Measurements from ENCODE around the gene MANSC1. TPM values are rescaled to one million over a fixed set of nuclear protein-coding genes. Genes with fewer than 3 reads are reported as not detected.

MANSC1 gene
- total RNA-seq, 1 experiment from 2014 or later: 32.0 TPM

DNA sequence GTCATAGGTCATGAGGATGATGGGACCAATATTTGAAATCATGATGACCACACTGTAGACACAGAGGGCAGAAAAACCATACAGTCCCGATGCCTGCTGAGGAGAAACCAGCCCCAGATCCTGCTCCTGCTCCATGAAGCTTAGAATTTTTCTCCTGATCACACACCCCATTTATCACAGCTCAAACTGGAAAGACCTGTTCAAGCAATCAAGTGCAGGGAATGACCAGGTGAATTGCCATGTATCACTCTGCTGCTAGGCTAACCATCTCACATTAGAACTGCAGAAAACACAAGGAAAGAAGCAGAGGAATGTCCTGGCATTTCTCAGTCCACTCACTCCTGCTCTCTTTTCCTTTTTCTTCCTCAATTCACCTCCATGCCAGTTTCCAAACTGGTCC, 18.1 kb downstream of the MANSC1 start:
- H3K9me3 ChIP-seq (ENCODE audit: insufficient read depth, low read depth): no peaks in the 10 kb centered on the region
- peak overlapping the region; percentile 72 for H3K4me2 ChIP-seq
- intact Hi-C loops (cut with micrococcal nuclease; ENCODE audit: unreplicated experiment): loop anchor here (2.0 to 10.0 kb wide), 10 partner anchors 17 to 827 kb away; partner anchors contain the start of genes BORCS5 and LRP6
- peak overlapping the region; percentile 64 for H3K27ac ChIP-seq
- no peak overlapping the region for H3K4me3 ChIP-seq
- no peaks in the 10 kb centered on the region for H4K20me1 ChIP-seq (ENCODE audit: insufficient read depth)
- ChIA-PET POLR2A (ENCODE audit: unreplicated experiment) (interaction anchor here (0.6 to 0.7 kb wide), 3 partner anchors 19 to 138 kb away, joined by 3 to 8 read pairs (median 5); no protein-coding TSS in a partner anchor), CTCF (interaction anchor here (0.6 kb wide), 2 partner anchors 65 to 549 kb away, joined by 4 to 11 read pairs; partner anchors contain the start of gene LRP6)
- no peaks in the 10 kb centered on the region for H3K27me3 ChIP-seq (ENCODE audit: insufficient read depth, low read depth)
- BruUV-seq (replicated peaks): no TSS peak
- 0 out of 2 replicates have a peak, but pooled peaks cover 6% of the 10 kb centered on the region for H3K36me3 ChIP-seq (ENCODE audit: low read depth)
- H3K4me1 ChIP-seq (replicated peaks; ENCODE audit: insufficient read depth): peaks cover 23% of the 10 kb centered on the region
- H3F3A ChIP-seq (ENCODE audit: insufficient read depth, low read depth): peaks cover 17% of the 10 kb centered on the region; the same call in 1 of the 2 replicates
- DNase-seq: peak; percentile 52 to 85
- H2AFZ ChIP-seq: no peak overlapping the region
- TF ChIP-seq, protein P1, sequence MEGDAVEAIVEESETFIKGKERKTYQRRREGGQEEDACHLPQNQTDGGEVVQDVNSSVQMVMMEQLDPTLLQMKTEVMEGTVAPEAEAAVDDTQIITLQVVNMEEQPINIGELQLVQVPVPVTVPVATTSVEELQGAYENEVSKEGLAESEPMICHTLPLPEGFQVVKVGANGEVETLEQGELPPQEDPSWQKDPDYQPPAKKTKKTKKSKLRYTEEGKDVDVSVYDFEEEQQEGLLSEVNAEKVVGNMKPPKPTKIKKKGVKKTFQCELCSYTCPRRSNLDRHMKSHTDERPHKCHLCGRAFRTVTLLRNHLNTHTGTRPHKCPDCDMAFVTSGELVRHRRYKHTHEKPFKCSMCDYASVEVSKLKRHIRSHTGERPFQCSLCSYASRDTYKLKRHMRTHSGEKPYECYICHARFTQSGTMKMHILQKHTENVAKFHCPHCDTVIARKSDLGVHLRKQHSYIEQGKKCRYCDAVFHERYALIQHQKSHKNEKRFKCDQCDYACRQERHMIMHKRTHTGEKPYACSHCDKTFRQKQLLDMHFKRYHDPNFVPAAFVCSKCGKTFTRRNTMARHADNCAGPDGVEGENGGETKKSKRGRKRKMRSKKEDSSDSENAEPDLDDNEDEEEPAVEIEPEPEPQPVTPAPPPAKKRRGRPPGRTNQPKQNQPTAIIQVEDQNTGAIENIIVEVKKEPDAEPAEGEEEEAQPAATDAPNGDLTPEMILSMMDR (conservative IDR thresholded peaks at IDR 0.05): no peak
- TF ChIP-seq EZH2 (IDR thresholded peaks at IDR 0.05; ENCODE audit: low read depth): no peak
- H3K79me2 ChIP-seq (ENCODE audit: low read depth): peaks cover 5% of the 10 kb centered on the region; the same call in 1 of the 2 replicates
- no peaks in the 10 kb centered on the region for H3K9me2 ChIP-seq (ENCODE audit: insufficient read depth)

DNA sequence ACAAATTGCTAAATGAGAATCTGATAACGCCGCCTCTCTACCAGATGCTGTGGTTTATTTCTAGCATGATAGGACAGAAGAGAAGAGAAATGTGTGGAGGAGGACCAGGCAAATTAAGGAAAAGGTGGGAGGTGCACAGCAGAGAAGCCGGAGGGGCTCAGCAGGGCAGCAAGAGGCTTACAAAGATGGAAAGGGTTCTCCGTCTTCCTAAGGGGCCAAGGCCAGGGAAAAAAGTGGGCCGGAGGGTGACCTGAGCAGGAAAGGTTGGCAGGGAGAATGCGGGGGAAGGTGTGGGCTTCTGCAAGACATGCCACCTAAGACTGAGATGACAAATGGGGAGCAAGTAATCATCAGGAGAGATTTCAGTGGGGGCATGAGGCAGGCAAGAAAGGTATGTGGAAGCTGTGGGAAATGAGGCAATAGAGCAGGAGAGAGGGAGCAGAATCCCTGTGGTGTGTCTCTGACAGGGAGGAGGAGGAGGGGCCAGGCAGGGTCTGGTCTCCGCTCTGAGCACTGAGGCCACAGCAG, 18.7 kb downstream of the MANSC1 start:
- no peaks in the 10 kb centered on the region for H3K9me2 ChIP-seq (ENCODE audit: insufficient read depth)
- H3K36me3 ChIP-seq (ENCODE audit: low read depth): 0 out of 2 replicates have a peak, but pooled peaks cover 6% of the 10 kb centered on the region
- DNase-seq: peak; percentile 29 to 57
- intact Hi-C loops (cut with micrococcal nuclease; ENCODE audit: unreplicated experiment): loop anchor here (5.0 to 10.0 kb wide), 6 partner anchors 49 to 827 kb away; no protein-coding TSS in a partner anchor
- H3F3A ChIP-seq (ENCODE audit: insufficient read depth, low read depth): peaks cover 17% of the 10 kb centered on the region; the same call in 1 of the 2 replicates
- no TSS peak for BruUV-seq (replicated peaks)
- H3K4me3 ChIP-seq: no peak overlapping the region
- no peaks in the 10 kb centered on the region for H3K9me3 ChIP-seq (ENCODE audit: insufficient read depth, low read depth)
- H3K4me1 ChIP-seq (replicated peaks; ENCODE audit: insufficient read depth): peaks cover 23% of the 10 kb centered on the region
- no peak for TF ChIP-seq EZH2 (IDR thresholded peaks at IDR 0.05; ENCODE audit: low read depth)
- TF ChIP-seq, protein P1 (conservative IDR thresholded peaks at IDR 0.05): no peak
- POLR2A ChIA-PET (ENCODE audit: unreplicated experiment): interaction anchor here (0.5 to 0.7 kb wide), 3 partner anchors 19 to 275 kb away, joined by 3 to 8 read pairs (median 6); no protein-coding TSS in a partner anchor
- peak overlapping the region; percentile 72 for H3K4me2 ChIP-seq
- H3K79me2 ChIP-seq (ENCODE audit: low read depth): peaks cover 5% of the 10 kb centered on the region; the same call in 1 of the 2 replicates
- peak overlapping the region; percentile 64 for H3K27ac ChIP-seq
- CTCF ChIA-PET: no interaction called here
- H2AFZ ChIP-seq: no peak overlapping the region
- H4K20me1 ChIP-seq (ENCODE audit: insufficient read depth): no peaks in the 10 kb centered on the region
- H3K27me3 ChIP-seq (ENCODE audit: insufficient read depth, low read depth): no peaks in the 10 kb centered on the region

DNA sequence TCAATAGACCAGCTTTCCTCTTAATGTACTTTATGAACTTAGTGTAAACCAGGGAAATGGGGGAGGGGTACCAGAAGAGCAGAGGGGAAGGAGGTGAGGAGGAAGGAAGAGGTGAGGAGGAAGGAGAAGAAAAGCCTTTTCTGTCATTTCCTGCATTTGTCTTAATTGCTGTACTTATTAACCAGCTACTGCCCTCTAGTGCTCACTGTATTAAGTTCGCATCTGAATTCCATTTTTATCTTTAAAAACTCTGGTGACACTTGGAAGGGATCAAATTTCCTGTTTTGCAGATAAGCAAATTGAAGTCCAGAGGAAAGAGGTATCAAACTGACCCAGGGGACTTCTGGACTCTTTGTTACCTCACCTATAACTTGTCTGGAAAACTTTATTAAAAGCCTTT, 22.2 kb downstream of the MANSC1 start:
- DNase-seq: peak in 1 of 2 experiments; percentile 57
- Histone ChIP-seq H4K20me1 (ENCODE audit: insufficient read depth) (no peaks in the 10 kb centered on the region), H3K9me2 (ENCODE audit: insufficient read depth) (no peaks in the 10 kb centered on the region), H3F3A (ENCODE audit: insufficient read depth, low read depth) (peaks cover 17% of the 10 kb centered on the region; the same call in 1 of the 2 replicates), H3K4me2 (no peak overlapping the region), H3K27me3 (ENCODE audit: insufficient read depth, low read depth) (no peaks in the 10 kb centered on the region), H2AFZ (no peak overlapping the region), H3K4me3 (no peak overlapping the region), H3K36me3 (ENCODE audit: low read depth) (0 out of 2 replicates have a peak, but pooled peaks cover 6% of the 10 kb centered on the region), H3K79me2 (ENCODE audit: low read depth) (no peaks in the 10 kb centered on the region), H3K9me3 (ENCODE audit: insufficient read depth, low read depth) (no peaks in the 10 kb centered on the region), H3K4me1 (replicated peaks; ENCODE audit: insufficient read depth) (peaks cover 19% of the 10 kb centered on the region), H3K27ac (no peak overlapping the region)
- CTCF ChIA-PET: interaction anchor here (0.6 to 1.4 kb wide), 11 partner anchors 9 to 369 kb away, joined by 3 to 20 read pairs (median 4); partner anchors contain the start of gene MANSC1
- intact Hi-C loops (cut with micrococcal nuclease; ENCODE audit: unreplicated experiment): no loop called here
- no TSS peak for BruUV-seq (replicated peaks)
- POLR2A ChIA-PET (ENCODE audit: unreplicated experiment): no interaction called here
- TF ChIP-seq, protein P1 (conservative IDR thresholded peaks at IDR 0.05): peak; percentile 80
- TF ChIP-seq EZH2 (IDR thresholded peaks at IDR 0.05; ENCODE audit: low read depth): no peak

All from PC-9 (cell line).